DND-41 (cell line): Measurements from ENCODE around the gene LRRC74B.

Experiments
- ATAC-seq: fragments of 200-7000 bp; cut with Tn5 transposase; 3 replicates; pipeline ENCODE4 v1.9.1; 2021; ENCODE audit warnings: low read depth; ENCODE audit not compliant: insufficient read depth
- DNase-seq: peaks from one replicate; pipeline ENCODE4 v3.0.0-alpha.2; 2020
- H2AFZ ChIP-seq: 2 replicates; pipeline ENCODE4 v1.6.0; 2012; ENCODE audit warnings: low read depth, low read length
- H3K27ac ChIP-seq: 2 replicates; pipeline ENCODE4 v1.5.1; 2012; ENCODE audit warnings: low read length, inconsistent platforms
- H3K27me3 ChIP-seq: fragments of 200-600 bp; sonication (generic); 2 replicates; pipeline ENCODE4 v1.6.0; 2012; ENCODE audit warnings: low read length, mild to moderate bottlenecking, inconsistent platforms; ENCODE audit not compliant: insufficient read depth, poor library complexity
- H3K36me3 ChIP-seq: 2 replicates; pipeline ENCODE4 v1.5.1; 2012; ENCODE audit warnings: low read length, inconsistent platforms; ENCODE audit not compliant: insufficient read depth
- H3K4me1 ChIP-seq: 2 replicates; pipeline ENCODE4 v1.5.1; 2012; ENCODE audit warnings: mild to moderate bottlenecking, low read length; ENCODE audit not compliant: insufficient read depth
- H3K4me2 ChIP-seq: 2 replicates; pipeline ENCODE4 v1.6.0; 2012; ENCODE audit warnings: mild to moderate bottlenecking, moderate library complexity, low read length, inconsistent platforms; ENCODE audit not compliant: insufficient read depth
- H3K4me3 ChIP-seq, 2 experiments: fragments of 200-600 bp in 1 of 2; shearing (Covaris generic) in 1 of 2; 2 replicates each; pipeline ENCODE4 v1.5.1; 2012 to 2016; ENCODE audit warnings: inconsistent platforms in 2 of 2, low read length in 2 of 2, mild to moderate bottlenecking in 2 of 2, low read depth in 1 of 2, moderate library complexity in 1 of 2
- H3K79me2 ChIP-seq: 2 replicates; pipeline ENCODE4 v1.6.0; 2012; ENCODE audit warnings: low read length, inconsistent platforms; ENCODE audit not compliant: insufficient read depth
- H3K9ac ChIP-seq: 2 replicates; pipeline ENCODE4 v1.6.0; 2012; ENCODE audit warnings: low read depth, mild to moderate bottlenecking, inconsistent platforms, low read length, moderate library complexity
- H3K9me3 ChIP-seq: 2 replicates; pipeline ENCODE4 v1.5.1; 2012; ENCODE audit warnings: low read length, moderate library complexity, mild to moderate bottlenecking, inconsistent platforms; ENCODE audit not compliant: insufficient read depth, severe bottlenecking
- H4K20me1 ChIP-seq: 2 replicates; pipeline ENCODE4 v1.6.0; 2012; ENCODE audit warnings: low read length; ENCODE audit not compliant: insufficient read depth
- EZH2 ChIP-seq: IDR thresholded peaks from 3 replicates; pipeline ENCODE4 v1.6.1; 2012; ENCODE audit warnings: borderline replicate concordance, low read depth, mild to moderate bottlenecking, moderate library complexity, low read length, inconsistent platforms; ENCODE audit not compliant: severe bottlenecking
- TF ChIP-seq, protein P1 (sequence below): IDR thresholded peaks from 2 replicates; pipeline ENCODE4 v1.5.1; 2012; ENCODE audit warnings: borderline replicate concordance, low read length, moderate library complexity, mild to moderate bottlenecking; ENCODE audit not compliant: poor library complexity, severe bottlenecking; ENCODE audit errors: extremely low read depth

Gene LRRC74B

DNA sequence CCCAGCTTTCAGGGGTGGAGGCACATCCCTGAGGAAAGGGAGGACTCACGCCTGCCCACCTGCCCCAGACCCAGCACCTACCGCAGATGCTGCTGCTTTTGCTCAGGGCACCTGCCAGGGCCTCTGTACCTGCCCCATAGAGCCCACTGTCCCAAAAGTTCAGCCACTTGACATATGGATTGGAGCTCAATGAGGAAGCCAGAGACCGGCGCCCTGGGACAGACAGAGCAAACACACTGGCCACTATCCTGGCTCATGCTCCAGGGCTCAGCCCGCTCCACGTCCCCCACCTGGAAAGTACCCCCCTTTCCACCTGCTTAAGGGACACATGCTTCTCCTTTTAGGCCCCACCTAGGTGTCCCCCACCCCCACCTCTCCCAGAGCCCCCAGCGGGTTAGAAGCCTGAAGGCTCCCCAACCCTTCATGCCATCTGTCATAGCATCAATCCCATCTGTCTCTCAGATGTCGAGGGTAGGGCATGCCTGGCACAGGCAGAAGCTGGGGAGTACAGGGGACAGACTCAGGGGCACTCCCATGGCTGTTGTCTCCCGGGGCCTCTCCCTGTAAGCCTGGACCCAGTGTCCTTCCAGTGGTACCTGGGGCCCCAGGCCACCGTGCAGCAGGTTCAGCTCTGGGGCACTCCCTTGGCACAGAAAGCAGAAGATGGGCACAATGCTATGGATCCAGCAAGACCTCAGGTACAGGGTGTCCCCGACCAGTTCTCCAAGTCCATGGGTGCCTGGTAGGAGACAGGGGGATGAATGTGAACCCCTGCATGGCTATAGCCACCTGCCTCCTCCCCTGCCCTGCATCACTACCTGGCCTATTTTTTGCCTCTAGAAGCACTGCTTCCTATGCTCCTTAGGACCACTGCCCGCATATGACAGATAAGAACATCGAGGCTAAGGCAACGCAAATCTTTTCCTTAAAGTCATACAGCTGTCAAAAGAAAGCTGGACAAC lies 33.0 kb upstream of the LRRC74B start:
- no peak for TF ChIP-seq EZH2
- TF ChIP-seq, protein P1, sequence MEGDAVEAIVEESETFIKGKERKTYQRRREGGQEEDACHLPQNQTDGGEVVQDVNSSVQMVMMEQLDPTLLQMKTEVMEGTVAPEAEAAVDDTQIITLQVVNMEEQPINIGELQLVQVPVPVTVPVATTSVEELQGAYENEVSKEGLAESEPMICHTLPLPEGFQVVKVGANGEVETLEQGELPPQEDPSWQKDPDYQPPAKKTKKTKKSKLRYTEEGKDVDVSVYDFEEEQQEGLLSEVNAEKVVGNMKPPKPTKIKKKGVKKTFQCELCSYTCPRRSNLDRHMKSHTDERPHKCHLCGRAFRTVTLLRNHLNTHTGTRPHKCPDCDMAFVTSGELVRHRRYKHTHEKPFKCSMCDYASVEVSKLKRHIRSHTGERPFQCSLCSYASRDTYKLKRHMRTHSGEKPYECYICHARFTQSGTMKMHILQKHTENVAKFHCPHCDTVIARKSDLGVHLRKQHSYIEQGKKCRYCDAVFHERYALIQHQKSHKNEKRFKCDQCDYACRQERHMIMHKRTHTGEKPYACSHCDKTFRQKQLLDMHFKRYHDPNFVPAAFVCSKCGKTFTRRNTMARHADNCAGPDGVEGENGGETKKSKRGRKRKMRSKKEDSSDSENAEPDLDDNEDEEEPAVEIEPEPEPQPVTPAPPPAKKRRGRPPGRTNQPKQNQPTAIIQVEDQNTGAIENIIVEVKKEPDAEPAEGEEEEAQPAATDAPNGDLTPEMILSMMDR = no peak
- Histone ChIP-seq H3K27me3 (peaks cover 9% of the 10 kb centered on the region), H2AFZ (no peak overlapping the region), H3K79me2 (no peaks in the 10 kb centered on the region), H3K9me3 (no peaks in the 10 kb centered on the region), H3K4me3 (no peak overlapping the region), H4K20me1 (peaks cover 16% of the 10 kb centered on the region), H3K4me1 (peaks cover 15% of the 10 kb centered on the region), H3K4me2 (no peak overlapping the region), H3K9ac (no peak overlapping the region), H3K27ac (no peak overlapping the region), H3K36me3 (no peaks in the 10 kb centered on the region)
- ATAC-seq = no peak
- no peak for DNase-seq

GRCh38 chr22:21013657-21014201 lies 32.0 kb upstream of the LRRC74B start:
- Histone ChIP-seq H3K27me3 (peaks cover 9% of the 10 kb centered on the region), H2AFZ (no peak overlapping the region; the same call in 1 of the 2 replicates), H4K20me1 (peaks cover 13% of the 10 kb centered on the region), H3K27ac (no peak overlapping the region), H3K4me2 (peak overlapping the region; percentile 59), H3K4me3 (peak overlapping the region in 1 of 2 experiments; percentile 23; a peak in 1 of 4 replicates), H3K9me3 (no peaks in the 10 kb centered on the region), H3K4me1 (peaks cover 15% of the 10 kb centered on the region), H3K36me3 (no peaks in the 10 kb centered on the region), H3K9ac (no peak overlapping the region), H3K79me2 (no peaks in the 10 kb centered on the region)
- TF ChIP-seq, protein P1 = no peak
- TF ChIP-seq EZH2 = no peak
- no peak for ATAC-seq
- no peak for DNase-seq

- H3K9me3 ChIP-seq = no peaks in the 10 kb centered on the region
- peak overlapping the region; percentile 59 for H3K4me2 ChIP-seq
- DNase-seq = peak; percentile 89
- no peaks in the 10 kb centered on the region for H3K79me2 ChIP-seq
- peak overlapping the region in 1 of 2 experiments; percentile 40; a peak in 2 of 4 replicates for H3K4me3 ChIP-seq
- no peak overlapping the region for H3K9ac ChIP-seq
- H2AFZ ChIP-seq = no peak overlapping the region
- H3K4me1 ChIP-seq = peaks cover 15% of the 10 kb centered on the region
- peak; percentile 89 for ATAC-seq
- no peaks in the 10 kb centered on the region for H3K36me3 ChIP-seq
- H3K27ac ChIP-seq = no peak overlapping the region
- H3K27me3 ChIP-seq = peaks cover 9% of the 10 kb centered on the region
- TF ChIP-seq, protein P1 = no peak
- no peak for TF ChIP-seq EZH2
- peaks cover 9% of the 10 kb centered on the region for H4K20me1 ChIP-seq
These were observed 31.5 kb upstream of the LRRC74B start for GRCh38 chr22:21014202-21014725.
